GM21390 (cell line): ENCODE results near the gene SH2D1B.
"Not testable (repeated sequence)": the region's sequence is repeated elsewhere in the genome, so short reads cannot be mapped to it uniquely, and the experiment has no call there.

Experiments used
- ATAC-seq: cut with Tn5 transposase; IDR thresholded peaks from one replicate; pipeline ENCODE4 v1.9.1; 2021; ENCODE audit not compliant: unreplicated experiment

The SH2D1B gene, protein sequence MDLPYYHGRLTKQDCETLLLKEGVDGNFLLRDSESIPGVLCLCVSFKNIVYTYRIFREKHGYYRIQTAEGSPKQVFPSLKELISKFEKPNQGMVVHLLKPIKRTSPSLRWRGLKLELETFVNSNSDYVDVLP

DNA sequence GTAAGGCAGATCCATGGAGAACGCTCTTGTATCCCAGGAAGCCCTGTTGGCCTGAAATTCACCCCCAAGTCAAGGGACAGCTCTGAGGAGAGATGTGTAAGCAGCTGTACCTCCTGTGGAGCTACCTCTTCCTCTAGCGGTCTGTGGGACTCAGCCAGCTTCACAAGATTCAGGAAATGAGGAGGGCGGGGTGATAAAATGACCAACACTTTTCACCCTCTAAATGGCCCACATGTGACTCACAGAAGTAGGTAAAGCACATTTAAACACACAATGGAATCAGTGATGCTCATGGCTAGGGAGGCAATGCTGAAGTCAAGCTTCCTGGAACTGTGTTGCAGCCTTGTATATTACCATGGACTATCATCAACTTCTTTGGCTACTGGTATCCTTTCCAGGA, at the start of gene SH2D1B:
TSS of gene SH2D1B (minus strand) at position 135 of the 400 bp plus-strand sequence. CDS start at position 15, 120 bp downstream.
- no peak for ATAC-seq

DNA sequence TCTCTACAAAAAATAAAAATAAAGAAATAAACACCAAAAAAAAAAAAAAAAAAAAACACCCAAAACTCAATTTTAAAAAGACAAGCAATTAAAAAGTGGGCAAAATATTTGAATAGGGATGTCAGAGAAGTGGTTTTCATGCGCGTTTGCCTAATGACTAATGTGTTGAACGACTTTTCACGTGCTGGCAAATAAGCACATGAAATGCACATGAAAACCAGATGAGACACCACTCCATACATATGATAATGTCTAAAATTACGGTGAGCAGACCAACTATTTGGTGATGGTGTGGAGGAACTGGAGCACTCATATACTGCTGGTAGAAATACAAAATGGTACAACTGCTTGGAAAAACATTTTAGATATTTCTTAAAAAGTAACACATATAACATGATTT, 46.3 kb upstream of the SH2D1B start:
- ATAC-seq, result no peak

DNA sequence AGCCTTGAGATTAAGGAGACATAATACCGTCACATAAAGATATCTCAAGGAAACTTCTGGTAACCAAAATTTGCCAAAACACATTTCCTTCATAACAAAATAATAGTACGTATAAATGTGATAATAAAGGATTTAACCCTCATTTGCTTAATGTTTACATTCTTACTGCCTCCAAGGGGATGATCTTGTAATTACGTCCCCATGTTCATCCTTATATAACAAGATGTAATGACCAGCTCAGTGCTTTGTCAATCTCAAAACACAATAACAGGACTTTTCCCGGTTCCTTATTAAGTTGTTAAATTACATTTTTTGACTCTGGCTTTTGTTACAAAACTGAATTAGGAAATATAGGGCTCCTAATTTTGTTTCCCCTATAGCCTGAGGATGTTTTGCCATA, 44.4 kb upstream of the SH2D1B start:
- no peak for ATAC-seq

DNA sequence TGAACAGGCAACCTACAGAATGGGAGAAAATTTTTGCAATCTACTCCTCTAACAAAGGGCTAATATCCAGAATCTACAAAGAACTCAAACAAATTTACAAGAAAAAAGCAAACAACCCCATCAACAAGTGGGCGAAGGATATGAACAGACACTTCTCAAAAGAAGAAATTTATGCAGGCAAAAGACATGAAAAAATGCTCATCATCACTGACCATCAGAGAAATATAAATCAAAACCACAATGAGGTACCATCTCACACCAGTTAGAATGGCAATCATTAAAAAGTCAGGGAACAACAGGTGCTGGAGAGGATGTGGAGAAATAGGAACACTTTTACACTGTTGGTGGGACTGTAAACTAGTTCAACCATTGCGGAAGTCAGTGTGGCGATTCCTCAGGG, 42.4 kb upstream of the SH2D1B start:
- ATAC-seq, result not testable (repeated sequence)

DNA sequence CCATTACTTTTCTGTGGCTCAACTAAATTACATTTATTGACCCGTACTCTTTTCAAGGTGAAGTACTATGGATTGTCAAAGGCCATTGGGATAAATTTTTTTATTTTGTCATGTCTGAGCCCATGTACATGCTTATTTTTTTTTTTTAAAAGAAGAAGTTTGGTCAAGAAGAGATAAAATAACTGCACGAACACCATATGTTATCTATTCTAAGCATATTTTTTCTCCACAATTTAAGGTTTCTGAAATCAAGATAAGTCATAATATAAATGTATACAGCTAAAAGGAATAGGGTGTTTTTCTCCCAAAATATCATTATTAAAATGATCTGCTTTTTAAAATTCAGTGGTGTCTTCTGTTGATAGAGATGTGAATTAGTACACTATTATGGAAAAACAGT, 35.0 kb upstream of the SH2D1B start:
- no peak for ATAC-seq

DNA sequence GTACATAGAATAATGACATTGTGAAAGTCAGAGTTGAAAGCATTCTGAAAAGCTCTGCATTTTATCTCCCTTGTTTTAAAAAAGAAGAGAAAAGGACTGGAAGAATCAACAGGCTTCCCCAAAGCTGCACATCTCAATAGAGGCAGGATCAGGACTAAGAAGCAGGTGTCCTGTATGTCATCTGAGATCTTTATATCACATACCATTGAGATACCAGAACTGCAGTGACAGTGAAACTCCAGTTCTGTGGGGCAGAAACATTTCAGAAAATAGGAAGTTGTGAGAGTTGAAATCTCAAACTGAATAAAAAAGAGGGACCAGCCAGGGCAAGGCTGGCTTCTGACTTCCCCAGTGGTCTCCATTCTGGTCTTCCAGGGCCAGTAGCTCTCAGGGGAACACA, 33.0 kb upstream of the SH2D1B start:
- ATAC-seq, result no peak

DNA sequence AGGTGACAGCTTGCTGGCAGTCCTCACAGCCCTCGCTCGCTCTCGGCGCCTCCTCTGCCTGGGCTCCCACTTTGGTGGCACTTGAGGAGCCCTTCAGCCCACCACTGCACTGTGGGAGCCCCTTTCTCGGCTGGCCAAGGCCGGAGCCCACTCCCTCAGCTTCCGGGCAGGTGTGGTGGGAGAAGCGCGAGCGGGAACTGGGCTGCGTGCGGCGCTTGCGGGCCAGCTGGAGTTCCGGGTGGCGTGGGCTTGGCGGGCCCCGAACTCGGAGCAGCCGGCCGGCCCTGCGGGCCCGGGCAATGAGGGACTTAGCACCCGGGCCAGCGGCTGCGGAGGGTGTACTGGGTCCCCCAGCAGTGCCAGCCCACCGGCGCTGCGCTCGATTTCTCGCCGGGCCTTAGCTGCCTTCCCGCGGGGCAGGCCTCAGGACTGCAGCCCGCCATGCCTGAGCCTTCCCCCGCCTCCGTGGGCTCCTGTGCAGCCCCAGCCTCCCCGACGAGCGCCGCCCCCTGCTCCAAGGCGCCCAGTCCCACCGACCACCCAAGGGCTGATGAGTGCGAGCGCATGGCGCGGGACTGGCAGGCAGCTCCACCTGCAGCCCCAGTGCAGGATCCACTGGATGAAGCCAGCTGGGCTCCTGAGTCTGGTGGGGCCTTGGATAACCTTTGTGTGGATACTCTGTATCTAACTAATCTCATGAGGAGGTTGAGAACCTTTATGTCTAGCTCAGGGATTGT, 21.2 kb upstream of the SH2D1B start:
- not testable (repeated sequence) for ATAC-seq

DNA sequence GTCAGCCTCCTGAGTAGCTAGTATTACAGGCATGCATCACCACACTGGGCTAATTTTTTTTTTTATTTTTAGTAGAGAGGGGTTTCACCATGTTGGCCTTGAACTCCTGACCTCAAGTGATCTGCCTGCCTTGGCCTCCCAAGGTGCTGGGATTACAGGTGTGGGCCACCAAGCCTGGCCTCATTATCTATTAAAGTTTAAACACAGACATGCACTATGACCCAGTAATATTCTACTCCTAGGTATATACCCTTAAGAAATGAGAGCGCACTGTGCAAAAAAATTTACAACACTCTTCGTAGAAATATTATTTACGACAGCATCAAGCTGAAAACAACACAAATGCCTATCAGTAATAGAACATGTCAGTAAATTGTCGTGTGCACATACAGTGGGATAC, 18.6 kb upstream of the SH2D1B start:
- ATAC-seq, result no peak

DNA sequence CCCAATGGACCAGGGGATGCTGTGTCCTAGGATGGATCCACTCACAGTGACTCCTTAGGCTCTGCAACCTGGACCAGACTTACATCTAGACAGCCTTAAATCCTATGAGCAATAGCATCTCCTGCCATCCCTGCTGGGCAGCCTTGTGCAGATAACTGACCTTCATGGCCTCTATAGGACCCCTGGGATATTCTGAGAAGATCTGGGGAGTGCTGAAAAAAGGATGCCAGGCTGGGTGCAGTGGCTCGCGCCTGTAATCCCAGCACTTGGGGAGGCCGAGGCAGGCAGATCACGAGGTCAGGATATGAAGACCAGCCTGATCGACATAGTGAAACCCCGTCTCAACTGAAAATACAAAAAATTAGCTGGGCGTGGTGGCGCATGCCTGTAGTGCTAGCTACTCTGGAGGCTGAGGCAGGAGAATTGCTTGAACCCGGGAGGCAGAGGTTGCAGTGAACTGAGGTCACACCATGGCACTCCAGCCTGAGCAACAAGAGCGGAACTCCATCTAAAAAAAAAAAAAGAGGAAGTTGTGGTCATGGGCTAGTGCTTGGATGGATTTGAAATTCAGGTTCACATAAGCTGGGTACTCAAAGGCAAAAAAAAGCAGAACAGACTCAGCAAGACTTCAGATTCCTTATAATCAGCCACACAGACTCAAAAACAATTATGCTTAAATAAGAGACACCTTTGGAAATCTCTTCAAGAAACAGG, 10.9 kb upstream of the SH2D1B start:
- no peak for ATAC-seq

DNA sequence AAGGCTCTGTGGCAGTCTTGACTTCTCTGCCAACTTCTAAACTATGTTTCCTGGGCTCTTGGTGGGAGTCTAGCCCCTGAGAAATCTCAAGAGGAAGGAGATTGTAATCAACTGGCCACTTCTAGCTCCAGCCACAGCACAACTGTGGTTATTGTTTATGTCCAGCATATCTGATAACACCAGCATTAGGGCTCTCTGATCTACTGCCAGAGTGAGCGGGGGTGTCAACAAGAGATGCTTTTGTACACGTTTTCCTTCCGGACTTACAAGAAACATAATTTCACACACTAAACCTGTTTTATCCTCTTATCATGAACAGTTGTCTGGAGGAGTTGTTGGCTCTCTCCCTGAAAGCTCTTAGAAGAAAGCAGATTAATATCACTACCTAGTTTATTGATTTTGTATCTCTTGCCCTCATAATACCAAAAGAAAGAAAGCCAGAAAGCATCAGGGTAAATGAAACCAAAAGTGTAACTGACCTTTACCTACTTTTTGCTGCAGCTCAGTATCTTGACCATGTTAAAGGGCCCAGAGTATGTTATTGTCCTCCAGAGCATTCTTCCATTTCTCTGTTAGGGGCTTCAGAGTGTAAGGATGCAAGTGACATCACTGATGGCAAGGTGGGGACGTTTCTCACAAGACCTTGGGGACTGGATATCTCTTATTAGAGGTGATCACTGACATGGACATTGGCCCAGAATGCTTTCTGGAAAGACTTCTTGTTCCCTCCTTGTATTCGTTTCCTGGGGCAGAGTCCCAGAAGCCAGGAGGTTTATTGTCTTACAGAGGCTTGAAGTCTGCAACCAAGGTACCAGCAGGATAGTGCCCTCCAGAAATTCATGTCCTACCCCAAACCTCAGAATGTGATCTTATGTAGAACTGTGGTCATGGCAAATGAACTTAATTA, 9.6 kb upstream of the SH2D1B start:
- ATAC-seq, result no peak

DNA sequence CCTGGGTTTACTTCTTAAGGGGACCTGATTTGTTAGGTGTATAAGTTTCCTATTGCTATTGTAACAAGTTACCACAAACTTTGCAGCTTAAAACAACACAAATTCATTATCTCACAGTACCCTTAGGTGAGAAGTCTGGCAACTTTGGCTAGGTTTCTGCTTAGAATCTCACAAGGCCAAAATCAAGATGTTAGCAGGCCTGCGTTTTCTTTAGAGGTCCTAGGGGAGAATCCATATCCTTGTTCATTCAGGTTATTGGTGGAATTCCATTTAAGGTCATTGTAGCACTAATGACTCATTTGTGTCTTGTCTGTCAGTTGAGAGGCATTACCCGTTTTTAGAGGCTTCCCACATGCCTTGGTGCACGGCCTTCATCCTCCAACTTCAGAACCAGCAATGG, 8.2 kb upstream of the SH2D1B start:
- ATAC-seq, result no peak

DNA sequence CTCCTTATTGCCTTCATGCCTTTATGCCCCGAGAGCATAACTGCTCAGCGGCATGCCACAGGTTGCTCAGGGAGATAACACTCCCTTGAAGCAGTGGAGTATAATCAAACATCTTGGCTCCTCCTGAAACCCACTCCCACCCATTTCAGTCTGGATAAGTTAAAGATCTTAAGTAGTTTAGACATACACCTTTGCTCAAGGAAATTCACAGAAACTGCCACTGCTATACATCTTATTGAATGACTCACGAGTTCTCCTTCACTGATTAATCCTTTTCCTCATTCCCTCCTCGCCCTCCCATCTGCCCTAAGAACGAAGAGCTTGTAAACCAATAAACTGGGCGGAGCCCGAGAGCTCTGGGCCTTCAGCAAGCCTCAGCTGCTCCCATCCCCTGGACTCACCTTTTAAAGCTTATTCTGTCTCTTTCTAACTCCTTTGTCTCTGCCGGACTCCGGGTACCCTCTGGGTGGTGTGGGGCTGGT, 7.6 kb upstream of the SH2D1B start:
- ATAC-seq, result not testable (repeated sequence)

DNA sequence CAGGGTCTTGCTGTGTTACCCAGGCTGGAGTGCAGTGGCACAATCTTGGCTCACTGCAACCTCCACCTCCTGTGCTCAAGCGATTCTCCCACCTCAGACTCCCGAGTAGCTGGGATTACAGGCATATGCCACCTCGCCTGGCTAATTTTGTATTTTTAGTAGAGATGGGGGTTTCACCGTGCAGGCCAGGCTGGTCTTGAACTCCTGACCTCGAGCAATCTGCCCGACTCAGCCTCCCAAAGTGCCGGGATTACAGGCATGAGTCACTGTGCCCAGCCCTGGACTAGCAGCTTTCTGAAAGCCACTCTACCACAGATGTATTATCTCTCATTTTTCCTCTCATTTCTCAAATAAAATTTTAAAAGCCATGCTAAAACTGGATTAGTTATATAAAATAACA, 6.6 kb upstream of the SH2D1B start:
- not testable (repeated sequence) for ATAC-seq

DNA sequence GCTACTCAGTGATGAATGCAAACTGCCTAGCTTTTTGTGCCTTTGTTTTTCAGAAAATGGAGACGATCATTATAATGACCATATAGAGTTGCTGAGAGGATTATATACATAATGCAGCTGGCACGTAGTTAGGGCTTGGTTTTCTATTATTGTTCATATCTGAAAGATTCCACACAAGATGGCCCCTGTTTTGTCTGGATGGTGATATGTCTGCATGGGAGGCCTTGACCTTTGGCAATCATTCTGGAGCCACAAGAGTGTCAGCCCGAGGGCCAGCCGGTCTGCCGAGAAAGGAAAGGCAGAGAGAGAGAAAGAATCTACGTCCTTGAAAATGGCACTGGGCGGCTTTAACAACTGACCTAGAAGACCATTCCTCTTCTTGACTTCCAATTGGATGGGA, 5.7 kb upstream of the SH2D1B start:
- ATAC-seq, result no peak

DNA sequence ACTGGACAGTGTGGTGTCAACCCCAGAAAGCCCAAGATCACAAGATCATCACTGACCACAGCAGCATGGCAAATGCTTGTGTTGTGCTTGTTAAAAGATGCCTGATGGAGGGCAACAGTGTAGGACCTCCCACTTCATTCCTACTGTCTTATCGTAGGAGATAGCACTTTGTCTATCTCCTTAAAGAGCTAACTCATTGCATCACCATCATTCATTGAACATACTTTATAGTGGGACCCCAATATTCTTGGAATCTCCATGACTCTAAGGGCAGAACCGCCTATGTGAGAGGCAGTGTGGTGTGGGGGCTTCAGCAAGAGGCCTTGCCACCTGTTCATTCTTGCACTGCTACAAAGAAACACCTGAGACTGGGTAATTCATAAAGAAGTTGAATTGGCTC, 5.0 kb upstream of the SH2D1B start:
- ATAC-seq, result no peak

DNA sequence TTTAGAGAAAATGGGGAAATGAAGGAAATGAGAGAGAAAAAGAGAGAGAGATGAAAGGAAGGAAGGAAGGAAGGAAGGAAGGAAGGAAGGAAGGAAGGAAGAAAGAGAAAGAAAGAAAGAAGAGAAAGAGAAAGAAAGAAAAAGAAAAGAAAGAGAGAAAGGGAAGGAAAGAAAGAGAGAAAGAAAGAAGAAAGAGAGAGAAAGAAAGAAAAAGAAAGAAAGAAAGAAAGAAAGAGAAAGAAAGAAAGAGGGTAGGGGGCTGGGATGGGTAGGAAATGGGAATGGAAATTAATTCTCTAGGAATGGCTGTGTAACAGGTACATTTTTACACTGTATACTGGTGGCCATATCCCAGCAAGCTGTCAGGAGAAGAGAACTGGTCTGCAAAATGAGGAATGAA, 4.3 kb upstream of the SH2D1B start:
- ATAC-seq, result no peak

DNA sequence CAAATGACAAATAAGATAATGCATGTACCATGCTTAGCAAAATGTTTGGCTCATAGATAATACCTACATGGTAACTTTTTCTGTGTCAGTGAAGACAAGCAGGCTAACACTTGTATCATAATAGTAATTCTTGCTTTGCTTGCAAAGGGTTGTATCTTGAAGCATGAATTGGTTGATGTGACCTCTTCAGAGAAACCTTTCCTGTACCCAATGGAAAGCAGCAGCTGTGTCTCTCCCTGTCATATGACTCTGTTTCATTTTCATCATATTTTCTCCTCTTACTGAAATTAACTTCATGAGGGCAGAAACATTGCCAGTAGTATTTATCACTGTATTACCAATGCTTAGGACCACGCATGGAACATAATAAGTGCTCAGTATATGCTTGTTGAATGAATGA, 4.4 kb downstream of the SH2D1B start:
- no peak for ATAC-seq

DNA sequence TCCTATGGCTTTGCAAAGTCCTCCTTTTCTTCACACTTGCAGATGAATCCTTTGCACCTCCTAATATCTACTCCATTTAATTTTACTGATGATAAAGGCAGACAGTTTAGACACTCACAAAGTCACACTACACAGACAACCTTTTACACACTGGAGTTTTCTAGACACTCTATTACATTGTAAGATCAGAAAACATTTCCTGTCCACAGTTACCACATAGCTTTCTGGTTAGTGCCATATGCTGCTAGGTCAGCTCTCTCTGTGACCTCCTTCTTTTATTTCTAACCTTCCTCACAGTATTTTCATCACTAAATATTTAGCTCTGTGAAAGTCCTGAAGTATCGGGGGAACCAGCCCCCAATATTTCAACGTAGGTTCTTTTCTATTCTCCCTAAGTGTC, 5.1 kb downstream of the SH2D1B start:
- ATAC-seq, result no peak

DNA sequence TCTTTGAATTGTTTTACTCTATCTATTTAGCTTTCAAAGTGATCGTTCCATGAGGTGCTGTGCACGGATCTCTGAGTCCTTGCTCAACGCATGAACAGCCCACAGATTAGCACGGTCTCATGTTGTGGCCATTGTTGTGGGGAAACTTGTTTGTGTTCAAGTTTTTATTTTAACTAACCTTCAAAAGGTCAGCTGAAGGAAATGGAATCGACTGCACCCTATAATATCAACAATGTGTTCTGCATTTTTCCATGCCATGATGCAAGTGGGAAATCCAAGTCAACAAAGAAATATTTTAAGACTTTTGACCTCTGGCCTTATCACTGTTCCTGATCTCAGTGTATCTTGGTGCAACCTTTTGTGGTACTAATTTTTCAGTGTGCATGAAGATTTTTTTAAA, 6.1 kb downstream of the SH2D1B start:
- no peak for ATAC-seq

DNA sequence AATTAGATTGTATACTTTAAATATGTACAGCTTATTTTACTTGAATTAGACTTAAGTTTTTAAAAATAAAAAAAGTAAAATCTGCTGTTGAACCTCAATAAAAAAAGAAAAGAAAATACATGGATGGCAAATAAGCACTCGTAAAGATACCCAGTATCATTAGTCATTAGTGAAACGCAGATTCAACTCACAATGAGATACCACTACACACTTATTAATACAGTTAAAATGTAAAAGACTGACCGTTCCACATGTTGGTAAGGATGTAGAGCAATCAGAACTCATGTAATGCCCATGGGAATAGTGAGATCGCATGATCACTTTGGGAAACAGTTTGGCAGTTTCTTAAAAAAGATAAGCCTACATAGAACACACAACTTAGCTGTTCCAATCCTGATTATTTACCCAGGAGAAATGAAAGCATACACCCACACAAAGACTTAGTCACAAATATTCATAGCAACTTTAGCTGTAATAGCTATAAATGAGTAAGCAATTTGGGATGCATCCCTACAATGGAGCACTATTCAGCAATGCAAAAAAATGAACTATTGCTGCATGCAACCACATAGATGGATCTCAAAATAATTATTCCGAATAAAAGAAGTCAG, 7.3 kb downstream of the SH2D1B start:
- no peak for ATAC-seq
